Measurements from ENCODE around the gene CYP4F12. TPM values are rescaled to one million over a fixed set of nuclear protein-coding genes. Genes with fewer than 3 reads are reported as not detected.

The CYP4F12 gene
- total and polyA plus RNA-seq, 2 experiments from 2014 or later, result not detected

GRCh38 chr19:15634105-15634504 lies 38.8 kb upstream of the CYP4F12 start (continued):
- TF ChIP-seq ZNF462 (CRISPR knock-in tag; IDR thresholded peaks at IDR 0.05) (no peak), EZH2phosphoT487 (IDR thresholded peaks at IDR 0.05; ENCODE audit: unreplicated experiment) (no peak), JUNB (IDR thresholded peaks at IDR 0.05; ENCODE audit: unreplicated experiment) (no peak), ETS1 (IDR thresholded peaks at IDR 0.05) (no peak), ZNF331 (CRISPR knock-in tag; IDR thresholded peaks at IDR 0.05; ENCODE audit: low read depth) (no peak), STAT1 (IDR thresholded peaks at IDR 0.05; ENCODE audit: unreplicated experiment) (no peak), POLR2AphosphoS5 (IDR thresholded peaks at IDR 0.05; ENCODE audit: low read depth) (no peak), EZH2 (IDR thresholded peaks at IDR 0.05; ENCODE audit: low read depth, unreplicated experiment) (no peak), REST (IDR thresholded peaks at IDR 0.05; ENCODE audit: unreplicated experiment) (no peak)
